ENCODE measurements around the gene LBR.

GRCh38 chr1:225446595-225446960 lies 18.7 kb upstream of the LBR start:
- no peak for TF ChIP-seq CTCF (IDR thresholded peaks at IDR 0.05)
- no peak for TF ChIP-seq POLR2A (IDR thresholded peaks at IDR 0.05)

All from heart left ventricle (tissue), 13 donors.